DOHH2 (cell line): ENCODE measurements around the gene CAMK2N1.

Source experiments
- H3F3A ChIP-seq: fragments of 200-600 bp; sonication (generic), shearing (Covaris generic); 2 replicates; pipeline ENCODE4 v1.6.0; 2016; ENCODE audit warnings: antibody characterized with exemption, mild to moderate bottlenecking; ENCODE audit not compliant: control insufficient read depth, insufficient read depth
- H3K27ac ChIP-seq: fragments of 200-600 bp; sonication (generic); 2 replicates; pipeline ENCODE4 v1.5.1; 2014; ENCODE audit warnings: low read depth, mild to moderate bottlenecking, low read length, moderate library complexity
- H3K27me3 ChIP-seq: fragments of 200-600 bp; sonication (generic); 2 replicates; pipeline ENCODE4 v1.6.1; 2014; ENCODE audit warnings: mild to moderate bottlenecking, low read length, mixed read lengths; ENCODE audit not compliant: control insufficient read depth
- H3K36me3 ChIP-seq: fragments of 200-600 bp; sonication (generic); 2 replicates; pipeline ENCODE4 v1.6.1; 2014; ENCODE audit warnings: mild to moderate bottlenecking, low read length, moderate library complexity, mixed read lengths; ENCODE audit not compliant: control insufficient read depth
- H3K4me1 ChIP-seq: fragments of 200-600 bp; sonication (generic); 2 replicates; pipeline ENCODE4 v1.6.1; 2014; ENCODE audit warnings: mild to moderate bottlenecking, low read length, mixed read lengths; ENCODE audit not compliant: control insufficient read depth
- H3K4me2 ChIP-seq: fragments of 200-600 bp; sonication (generic); 2 replicates; pipeline ENCODE4 v1.6.0; 2014; ENCODE audit warnings: mild to moderate bottlenecking, low read length, moderate library complexity
- H3K4me3 ChIP-seq: fragments of 200-600 bp; sonication (generic); 2 replicates; pipeline ENCODE4 v1.5.1; 2014; ENCODE audit warnings: mild to moderate bottlenecking, low read length, mixed read lengths
- H3K79me2 ChIP-seq: fragments of 200-600 bp; sonication (generic); 2 replicates; pipeline ENCODE4 v1.6.1; 2014; ENCODE audit warnings: mild to moderate bottlenecking, low read length, mixed read lengths; ENCODE audit not compliant: control insufficient read depth
- H3K9me2 ChIP-seq: fragments of 200-600 bp; sonication (generic); replicated peaks from 2 replicates; pipeline ENCODE4 v1.6.1; 2014; ENCODE audit warnings: mild to moderate bottlenecking, low read length, mixed read lengths; ENCODE audit not compliant: control insufficient read depth
- H3K9me3 ChIP-seq: fragments of 200-600 bp; sonication (generic); 2 replicates; pipeline ENCODE4 v1.6.1; 2014; ENCODE audit warnings: antibody characterized with exemption, low read length, mixed read lengths; ENCODE audit not compliant: control insufficient read depth, insufficient read depth
- H4K20me1 ChIP-seq: fragments of 200-600 bp; sonication (generic); 2 replicates; pipeline ENCODE4 v1.6.0; 2014; ENCODE audit warnings: low read depth, mild to moderate bottlenecking, antibody characterized with exemption, low read length, moderate library complexity; ENCODE audit not compliant: control insufficient read depth, insufficient read depth
- EZH2phosphoT487 ChIP-seq: fragments of 200-600 bp; sonication (generic); IDR thresholded peaks from 2 replicates; pipeline ENCODE4 v1.6.1; 2017; ENCODE audit warnings: borderline replicate concordance, mild to moderate bottlenecking, antibody characterized with exemption, low read length, moderate library complexity, mixed read lengths
- TF ChIP-seq, protein P1 (sequence below): fragments of 200-600 bp; sonication (generic); IDR thresholded peaks from one replicate; pipeline ENCODE4 v1.5.1; 2014; ENCODE audit warnings: antibody characterized with exemption, mild to moderate bottlenecking, low read depth, low read length; ENCODE audit not compliant: poor library complexity, severe bottlenecking

Gene CAMK2N1

GRCh38 chr1:20495661-20496060 is 9.7 kb upstream of the CAMK2N1 start:
- Histone ChIP-seq H3K27me3 (0 out of 2 replicates have a peak, but pooled peaks cover 3% of the 10 kb centered on the region), H4K20me1 (no peaks in the 10 kb centered on the region), H3F3A (no peaks in the 10 kb centered on the region), H3K4me3 (no peak overlapping the region), H3K9me2 (no peaks in the 10 kb centered on the region), H3K9me3 (no peaks in the 10 kb centered on the region), H3K79me2 (no peaks in the 10 kb centered on the region), H3K4me1 (peaks cover 18% of the 10 kb centered on the region), H3K4me2 (no peak overlapping the region), H3K36me3 (peaks cover 23% of the 10 kb centered on the region), H3K27ac (no peak overlapping the region)
- TF ChIP-seq EZH2phosphoT487, result no peak
- TF ChIP-seq, protein P1, sequence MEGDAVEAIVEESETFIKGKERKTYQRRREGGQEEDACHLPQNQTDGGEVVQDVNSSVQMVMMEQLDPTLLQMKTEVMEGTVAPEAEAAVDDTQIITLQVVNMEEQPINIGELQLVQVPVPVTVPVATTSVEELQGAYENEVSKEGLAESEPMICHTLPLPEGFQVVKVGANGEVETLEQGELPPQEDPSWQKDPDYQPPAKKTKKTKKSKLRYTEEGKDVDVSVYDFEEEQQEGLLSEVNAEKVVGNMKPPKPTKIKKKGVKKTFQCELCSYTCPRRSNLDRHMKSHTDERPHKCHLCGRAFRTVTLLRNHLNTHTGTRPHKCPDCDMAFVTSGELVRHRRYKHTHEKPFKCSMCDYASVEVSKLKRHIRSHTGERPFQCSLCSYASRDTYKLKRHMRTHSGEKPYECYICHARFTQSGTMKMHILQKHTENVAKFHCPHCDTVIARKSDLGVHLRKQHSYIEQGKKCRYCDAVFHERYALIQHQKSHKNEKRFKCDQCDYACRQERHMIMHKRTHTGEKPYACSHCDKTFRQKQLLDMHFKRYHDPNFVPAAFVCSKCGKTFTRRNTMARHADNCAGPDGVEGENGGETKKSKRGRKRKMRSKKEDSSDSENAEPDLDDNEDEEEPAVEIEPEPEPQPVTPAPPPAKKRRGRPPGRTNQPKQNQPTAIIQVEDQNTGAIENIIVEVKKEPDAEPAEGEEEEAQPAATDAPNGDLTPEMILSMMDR, result no peak

- Histone ChIP-seq H3K9me2 (no peaks in the 10 kb centered on the region), H3K4me2 (peak overlapping the region; percentile 51; the same call in 1 of the 2 replicates), H3K9me3 (no peaks in the 10 kb centered on the region), H3K4me1 (peaks cover 18% of the 10 kb centered on the region), H3K27ac (no peak overlapping the region), H3K4me3 (no peak overlapping the region), H3K36me3 (peaks cover 14% of the 10 kb centered on the region), H3K27me3 (0 out of 2 replicates have a peak, but pooled peaks cover 3% of the 10 kb centered on the region), H4K20me1 (no peaks in the 10 kb centered on the region), H3K79me2 (no peaks in the 10 kb centered on the region), H3F3A (no peaks in the 10 kb centered on the region)
- TF ChIP-seq EZH2phosphoT487, result no peak
- TF ChIP-seq, protein P1, result no peak
These were observed 8.8 kb upstream of the CAMK2N1 start for GRCh38 chr1:20494609-20495311.

DNA sequence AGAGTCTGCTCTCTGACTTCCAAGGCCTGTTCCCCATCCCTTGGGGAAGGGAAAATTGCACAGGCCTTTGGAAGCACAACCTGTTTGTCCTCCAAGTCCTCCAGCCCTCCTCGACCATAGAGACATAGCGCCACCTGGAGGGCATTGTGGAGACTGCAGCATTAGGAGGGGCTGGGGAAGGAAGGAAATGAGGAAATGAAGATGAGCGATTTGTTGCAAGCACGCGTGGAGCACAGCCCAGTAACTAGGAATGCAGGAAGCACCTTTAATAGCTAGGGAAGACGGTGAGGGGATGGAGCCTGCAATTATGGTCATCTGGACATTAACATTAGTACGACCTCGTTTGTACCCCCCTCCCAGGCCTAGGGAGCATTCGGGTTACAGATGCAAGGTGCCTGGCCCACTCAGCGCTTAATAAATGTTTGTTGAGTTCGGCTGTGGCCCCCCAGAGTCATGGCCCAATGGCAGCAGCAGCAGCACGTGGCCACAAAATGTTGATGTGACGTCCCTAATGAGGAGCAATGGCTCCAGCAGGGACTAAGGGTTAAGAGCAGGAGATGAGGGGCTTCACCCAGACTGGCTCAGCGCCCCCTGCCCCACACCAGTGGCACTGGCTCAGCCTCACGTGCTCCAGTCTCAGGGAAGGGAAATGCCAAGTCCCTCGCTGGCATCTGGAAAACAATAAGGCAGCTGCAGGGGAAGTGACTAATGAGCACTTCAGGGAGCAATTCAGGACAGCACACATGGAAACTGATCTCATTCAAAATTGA is 8.0 kb upstream of the CAMK2N1 start:
- H3K9me3 ChIP-seq, result no peaks in the 10 kb centered on the region
- no peaks in the 10 kb centered on the region for H4K20me1 ChIP-seq
- no peak overlapping the region for H3K27ac ChIP-seq
- H3K4me1 ChIP-seq, result peaks cover 18% of the 10 kb centered on the region
- no peaks in the 10 kb centered on the region for H3K79me2 ChIP-seq
- peaks cover 6% of the 10 kb centered on the region for H3K36me3 ChIP-seq
- peak overlapping the region; percentile 16 for H3K4me3 ChIP-seq
- no peaks in the 10 kb centered on the region for H3K9me2 ChIP-seq
- H3F3A ChIP-seq, result no peaks in the 10 kb centered on the region
- peaks cover 4% of the 10 kb centered on the region for H3K27me3 ChIP-seq
- TF ChIP-seq, protein P1, result peak; percentile 98
- no peak for TF ChIP-seq EZH2phosphoT487
- peak overlapping the region; percentile 51 for H3K4me2 ChIP-seq
